ENCODE measurements around the gene MPIG6B.
A peak's percentile ranks its signal among the peaks of the same experiment; 100 is the strongest.

Gene MPIG6B

DNA sequence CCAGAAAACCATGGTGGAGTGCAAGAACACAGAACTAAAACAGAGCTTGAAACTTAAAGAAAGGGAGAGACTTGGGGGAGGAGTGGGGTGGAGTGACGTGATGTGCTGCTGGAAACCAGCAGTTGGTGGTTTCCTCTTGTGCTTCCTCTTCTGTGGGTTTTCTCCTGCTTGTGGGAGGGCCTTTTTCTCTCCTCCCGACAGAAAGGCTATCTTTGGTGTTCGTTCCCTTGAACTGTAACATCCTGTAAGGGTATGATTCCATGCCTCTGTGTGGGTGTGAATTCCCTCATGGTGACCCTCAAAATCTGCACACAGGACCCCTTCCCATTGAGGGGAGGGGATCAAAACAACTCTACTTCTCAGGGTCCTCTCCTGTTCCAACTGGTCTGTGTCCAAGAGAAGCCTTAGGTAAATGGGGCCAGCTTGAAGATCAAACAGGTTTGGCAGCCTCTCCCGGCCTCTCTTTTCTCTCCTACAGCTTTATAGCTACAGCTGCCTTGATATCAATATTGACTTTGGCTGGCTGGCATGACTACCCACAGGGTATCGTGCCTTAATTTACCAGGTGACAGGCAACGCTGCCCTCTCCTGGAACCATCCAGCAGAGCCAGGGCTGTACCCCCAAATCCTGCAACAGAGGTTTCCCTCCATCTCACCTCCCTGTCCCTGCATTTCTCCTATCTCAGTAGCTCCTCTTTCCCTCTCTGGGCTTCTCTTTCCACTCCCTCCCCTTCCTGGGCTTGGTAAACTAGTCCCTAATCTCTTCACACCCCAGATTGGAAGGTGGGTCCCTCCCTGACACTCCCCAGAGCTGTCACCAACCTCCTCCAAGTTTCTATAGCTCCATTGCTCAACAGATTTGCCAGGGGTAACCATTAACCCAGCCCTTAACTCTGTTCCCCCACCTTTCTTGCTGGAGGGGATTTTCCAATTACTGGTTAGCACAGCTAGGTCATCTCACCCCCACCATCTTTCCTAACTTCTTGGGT is 15.1 kb downstream of the MPIG6B start:
- peak; percentile 89 for DNase-seq (ENCODE audit: low spot score)

DNA sequence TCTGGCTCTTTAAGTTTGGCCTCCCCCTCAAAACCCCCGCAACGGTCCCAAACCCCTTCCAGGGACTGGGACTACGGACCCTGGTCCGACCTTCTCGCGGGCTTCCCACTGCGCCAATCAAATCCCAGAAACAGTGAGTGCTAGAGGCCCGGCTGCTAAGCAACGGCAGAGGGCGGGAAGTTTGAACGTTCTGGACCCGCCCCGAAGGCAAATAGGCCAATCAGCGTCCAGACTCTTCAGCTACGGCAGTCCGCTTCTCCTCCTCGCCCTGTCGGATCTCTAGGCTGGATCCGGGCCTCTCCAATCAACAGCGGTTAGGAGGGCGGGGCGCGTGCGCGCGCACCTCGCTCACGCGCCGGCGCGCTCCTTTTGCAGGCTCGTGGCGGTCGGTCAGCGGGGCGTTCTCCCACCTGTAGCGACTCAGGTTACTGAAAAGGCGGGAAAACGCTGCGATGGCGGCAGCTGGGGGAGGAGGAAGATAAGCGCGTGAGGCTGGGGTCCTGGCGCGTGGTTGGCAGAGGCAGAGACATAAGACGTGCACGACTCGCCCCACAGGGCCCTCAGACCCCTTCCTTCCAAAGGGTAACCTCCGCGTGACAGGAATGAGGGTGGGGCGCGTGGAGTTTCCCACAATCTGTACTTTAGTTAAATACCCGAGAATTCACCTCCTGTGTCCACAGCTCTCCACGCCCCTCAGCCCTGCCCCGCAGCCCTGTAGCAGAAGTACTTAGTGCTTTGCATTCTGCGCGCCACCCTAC is 16.6 kb downstream of the MPIG6B start, which contains the start of gene MSH5:
MSH5 (plus strand) TSS at position 367 of the 758 bp plus-strand sequence. CDS start 462 bp downstream, outside the sequence.
- DNase-seq (ENCODE audit: low spot score), result peak; percentile 99

DNA sequence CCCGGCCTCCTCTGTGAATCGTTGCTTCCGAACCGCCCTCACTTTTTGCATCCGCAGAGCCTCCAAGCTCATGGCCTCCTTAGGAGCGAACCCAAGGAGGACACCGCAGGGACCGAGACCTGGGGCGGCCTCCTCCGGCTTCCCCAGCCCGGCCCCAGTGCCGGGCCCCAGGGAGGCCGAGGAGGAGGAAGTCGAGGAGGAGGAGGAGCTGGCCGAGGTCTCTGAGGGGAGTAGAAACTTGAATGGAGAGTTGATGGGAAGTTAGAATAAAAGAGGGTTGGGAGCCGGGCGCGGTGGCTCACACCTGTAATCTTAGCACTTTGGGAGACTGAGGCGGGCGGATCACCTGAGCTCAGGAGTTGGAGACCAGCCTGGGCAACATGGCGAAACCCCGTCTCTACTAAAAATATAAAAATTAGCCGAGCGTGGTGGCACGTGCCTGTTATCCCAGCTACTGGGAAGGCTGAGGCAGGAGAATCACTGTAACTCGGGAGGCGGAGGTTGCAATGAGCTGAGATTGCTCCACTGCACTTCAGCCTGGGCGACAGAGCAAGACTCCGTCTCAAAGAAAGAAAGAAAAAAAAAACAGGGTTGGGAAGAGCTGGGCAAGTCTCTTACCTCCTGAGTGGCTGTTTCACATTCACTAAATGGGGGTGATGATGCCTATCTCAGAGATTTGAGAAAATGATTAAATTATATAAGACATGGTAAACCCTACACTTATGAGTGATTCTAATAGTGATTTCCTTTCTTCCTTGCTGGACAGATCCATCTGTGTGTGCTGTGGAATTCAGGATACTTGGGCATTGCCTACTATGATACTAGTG is 17.4 kb downstream of the MPIG6B start:
- peak; percentile 76 for DNase-seq (ENCODE audit: low spot score)

DNA sequence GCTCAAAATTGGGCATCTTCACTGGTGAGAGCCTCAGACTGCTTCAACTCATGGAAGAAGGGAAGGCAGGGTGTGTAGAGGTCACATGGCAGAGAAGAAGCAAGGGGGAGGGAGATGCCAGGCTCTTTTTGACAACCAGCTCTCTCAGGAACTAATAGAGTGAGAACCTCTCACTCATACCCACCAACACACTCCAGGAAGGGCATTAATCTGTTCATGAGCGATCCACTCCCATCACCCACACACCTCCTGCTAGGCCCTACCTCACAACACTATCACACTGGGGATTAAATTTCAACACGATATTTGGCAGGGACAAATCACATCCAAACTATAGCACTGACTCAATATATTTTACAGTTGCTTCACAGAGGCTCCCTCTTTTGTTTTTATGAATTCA is 18.6 kb downstream of the MPIG6B start:
- no peak for DNase-seq (ENCODE audit: low spot score)

DNA sequence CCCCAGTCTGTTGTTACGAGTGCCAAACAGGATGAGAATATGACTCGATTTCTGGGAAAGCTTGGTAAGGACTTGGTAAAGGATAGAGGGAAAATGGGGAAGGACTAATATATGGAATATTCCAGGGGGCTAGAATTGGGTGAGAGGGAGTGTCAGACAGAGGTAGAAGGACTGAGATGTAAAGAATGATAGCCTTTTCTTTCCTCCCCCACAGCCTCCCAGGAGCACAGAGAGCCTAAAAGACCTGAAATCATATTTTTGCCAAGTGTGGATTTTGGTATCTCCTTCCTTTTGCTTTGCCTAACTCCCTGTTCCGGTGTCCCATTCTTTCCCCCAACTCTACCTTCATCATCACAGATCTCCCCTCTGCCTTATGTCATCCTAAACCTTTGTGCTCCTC is 19.7 kb downstream of the MPIG6B start:
- DNase-seq (ENCODE audit: low spot score), result no peak

DNA sequence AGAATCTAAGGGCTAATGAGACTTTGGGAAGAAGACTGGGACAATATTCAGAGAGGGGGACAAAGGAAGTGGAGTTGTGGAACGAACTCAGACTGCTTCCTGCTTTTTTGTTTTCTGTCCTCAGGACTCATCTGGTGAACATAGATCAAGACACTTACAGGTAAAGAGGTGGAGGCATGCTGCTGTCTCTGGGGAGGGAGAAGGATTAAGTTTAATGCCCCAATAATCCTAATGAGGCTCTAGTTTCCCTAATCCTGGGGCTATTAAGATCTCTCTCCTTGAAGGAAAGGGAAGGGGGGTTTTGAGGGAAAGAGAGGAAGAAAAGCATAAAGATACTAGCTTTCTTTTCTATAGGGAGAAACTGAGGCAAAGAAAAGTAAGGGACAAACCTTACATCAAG is 21.2 kb downstream of the MPIG6B start:
- DNase-seq (ENCODE audit: low spot score), result no peak

DNA sequence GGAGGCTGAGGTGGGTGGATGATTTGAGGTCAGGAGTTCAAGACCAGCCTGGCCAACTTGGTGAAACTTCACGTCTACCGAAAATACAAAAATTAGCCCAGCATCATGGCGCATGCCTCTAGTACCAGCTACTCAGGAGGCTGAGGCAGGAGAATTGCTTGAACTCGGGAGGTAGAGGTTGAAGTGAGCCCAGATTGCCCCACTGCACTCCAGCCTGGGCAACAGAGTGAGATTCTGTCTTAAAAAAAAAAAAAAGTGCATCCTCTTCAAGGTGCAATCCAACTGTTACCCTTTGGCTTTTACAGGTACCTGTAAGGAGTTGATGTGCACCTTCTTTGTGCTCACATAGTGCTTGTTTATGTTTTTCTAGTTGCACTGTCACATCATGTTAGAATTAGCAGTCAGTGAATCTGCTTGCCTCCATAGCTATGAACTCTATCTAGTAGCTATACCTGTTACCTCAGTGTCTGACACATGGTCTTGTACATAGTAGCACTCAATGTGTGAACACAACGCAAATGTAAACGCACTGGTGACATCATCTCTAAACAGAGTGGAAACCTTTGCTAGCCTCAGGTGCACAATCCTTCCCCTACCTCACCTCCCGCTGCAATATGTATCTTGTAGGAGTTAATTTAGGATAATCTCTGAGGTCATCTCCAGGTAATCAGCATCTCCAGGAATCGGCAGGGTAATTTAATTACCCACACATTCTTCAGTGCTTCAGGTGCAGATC is 26.3 kb downstream of the MPIG6B start:
- no peak for DNase-seq (ENCODE audit: low spot score)

DNA sequence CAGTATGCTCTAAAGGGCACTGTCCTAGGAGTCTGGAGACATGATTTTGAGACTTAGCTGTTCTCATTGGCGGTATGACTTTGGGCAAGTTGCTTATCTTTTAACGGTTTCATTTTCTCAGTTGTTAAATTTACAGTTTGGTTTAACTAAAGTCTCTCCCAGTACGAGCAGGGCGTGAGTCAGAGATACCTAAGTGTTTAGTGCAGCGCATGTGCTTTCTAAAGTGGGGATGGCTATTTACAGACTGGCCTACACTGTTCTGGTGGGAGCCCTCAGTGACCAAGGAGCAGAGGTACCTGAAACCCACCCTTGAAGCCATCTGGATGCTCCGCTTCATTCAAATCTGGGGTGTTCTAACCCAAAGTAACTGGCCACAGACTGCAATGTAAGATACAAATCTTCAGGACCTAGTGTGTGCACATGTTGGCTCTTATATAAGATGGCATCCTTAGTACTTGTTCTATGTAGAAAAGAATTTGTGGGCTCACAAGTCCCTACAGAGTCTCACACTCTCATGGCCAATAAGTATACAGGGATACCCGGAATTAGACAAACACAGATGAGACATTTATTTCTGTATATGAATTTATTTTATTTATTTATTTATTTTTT is 27.3 kb downstream of the MPIG6B start:
- DNase-seq (ENCODE audit: low spot score), result no peak

DNA sequence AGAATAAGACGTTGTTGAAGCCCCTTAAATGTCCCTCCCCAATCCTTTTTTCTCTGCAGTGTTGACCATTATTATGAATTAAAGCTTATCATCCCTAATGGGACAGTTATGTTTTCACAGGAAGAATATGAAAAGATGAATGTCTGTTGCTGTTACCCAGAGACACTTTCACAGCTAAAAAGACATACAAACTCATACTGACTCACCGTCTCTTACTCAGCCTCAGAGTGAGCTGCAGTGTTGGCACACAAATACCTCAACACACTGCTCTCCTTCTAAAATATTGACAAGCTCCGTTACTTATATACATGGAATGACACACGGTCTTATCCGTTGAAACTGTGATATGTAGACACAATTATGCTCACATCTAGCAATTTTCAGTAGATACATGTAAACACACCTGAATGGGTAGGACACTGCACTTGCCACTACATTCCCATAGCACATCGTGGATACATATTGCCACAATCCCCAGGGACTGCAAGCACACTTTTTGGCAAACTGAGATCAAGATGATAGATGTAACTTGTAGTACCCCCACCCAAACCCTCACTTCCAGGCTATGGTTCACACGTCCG is 29.7 kb downstream of the MPIG6B start:
- no peak for DNase-seq (ENCODE audit: low spot score)

DNA sequence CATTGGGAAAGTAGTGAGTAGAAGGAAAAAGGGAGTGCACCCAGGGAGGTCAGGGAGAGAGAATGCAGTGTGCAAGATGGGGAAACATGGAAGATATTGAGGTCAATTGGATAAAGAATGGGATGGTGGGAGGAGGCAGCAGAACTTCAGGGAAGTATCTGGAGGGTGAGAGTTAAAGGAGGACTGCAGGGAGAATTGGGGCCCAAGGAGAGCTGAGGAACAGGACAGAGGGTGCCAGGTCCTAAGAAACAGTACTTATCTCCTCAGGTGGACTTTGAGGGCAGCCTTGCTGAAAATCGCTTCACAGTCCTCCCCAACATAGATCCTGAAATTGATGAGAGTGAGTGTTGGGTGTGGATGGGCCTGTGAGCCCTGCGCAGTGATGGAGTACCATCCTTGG is 35.1 kb downstream of the MPIG6B start:
- DNase-seq (ENCODE audit: low spot score), result no peak

DNA sequence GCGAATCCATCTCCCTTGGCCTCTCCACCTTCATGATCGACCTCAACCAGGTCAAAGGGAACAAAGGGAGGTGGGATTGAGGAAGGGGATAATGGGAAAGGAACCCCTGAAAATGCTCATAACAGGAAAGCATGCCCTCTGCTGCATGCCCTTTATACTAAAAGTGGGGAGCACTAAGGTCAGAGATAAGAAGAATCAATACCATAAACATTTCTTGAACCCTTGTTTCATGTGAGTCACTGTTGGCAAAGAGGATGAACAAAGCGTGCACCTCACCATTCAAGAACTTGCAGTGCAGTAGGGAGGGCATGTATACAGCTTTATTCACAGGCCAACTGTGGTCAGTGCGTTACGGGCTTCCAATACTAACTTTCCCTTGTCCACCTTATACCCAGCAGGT is 37.6 kb downstream of the MPIG6B start:
- no peak for DNase-seq (ENCODE audit: low spot score)

DNA sequence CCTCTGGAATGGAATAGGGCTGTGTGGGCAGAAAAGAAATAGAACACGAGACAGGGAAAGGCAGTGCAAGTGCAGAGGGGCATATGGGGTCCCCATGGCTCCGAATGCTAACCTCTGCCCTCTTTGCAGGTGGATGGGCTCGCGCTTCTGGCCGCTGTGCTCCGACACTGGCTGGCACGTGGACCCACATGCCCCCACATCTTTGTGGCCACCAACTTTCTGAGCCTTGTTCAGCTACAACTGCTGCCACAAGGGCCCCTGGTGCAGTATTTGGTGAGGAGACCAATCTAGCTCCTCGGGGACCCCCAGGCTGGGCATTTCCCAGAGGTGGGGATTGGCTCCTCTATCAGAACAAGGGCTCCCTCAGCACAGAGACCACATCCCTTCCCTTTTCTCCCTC is 38.2 kb downstream of the MPIG6B start:
- no peak for DNase-seq (ENCODE audit: low spot score)

DNA sequence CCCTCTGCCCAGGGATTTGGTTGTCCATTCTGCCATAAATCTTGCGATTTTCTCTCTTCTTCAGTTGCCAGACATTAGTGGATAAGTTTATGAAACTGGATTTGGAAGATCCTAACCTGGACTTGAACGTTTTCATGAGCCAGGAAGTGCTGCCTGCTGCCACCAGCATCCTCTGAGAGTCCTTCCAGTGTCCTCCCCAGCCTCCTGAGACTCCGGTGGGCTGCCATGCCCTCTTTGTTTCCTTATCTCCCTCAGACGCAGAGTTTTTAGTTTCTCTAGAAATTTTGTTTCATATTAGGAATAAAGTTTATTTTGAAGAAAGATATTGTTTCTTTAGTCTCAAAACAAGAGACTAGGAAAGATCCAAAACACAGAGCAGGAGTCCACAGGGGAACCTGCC is 39.2 kb downstream of the MPIG6B start, which contains the start of gene SAPCD1:
SAPCD1 (plus strand) TSS at position 301 of the 400 bp plus-strand sequence. CDS start 399 bp downstream, outside the sequence.
- DNase-seq (ENCODE audit: low spot score), result no peak

DNA sequence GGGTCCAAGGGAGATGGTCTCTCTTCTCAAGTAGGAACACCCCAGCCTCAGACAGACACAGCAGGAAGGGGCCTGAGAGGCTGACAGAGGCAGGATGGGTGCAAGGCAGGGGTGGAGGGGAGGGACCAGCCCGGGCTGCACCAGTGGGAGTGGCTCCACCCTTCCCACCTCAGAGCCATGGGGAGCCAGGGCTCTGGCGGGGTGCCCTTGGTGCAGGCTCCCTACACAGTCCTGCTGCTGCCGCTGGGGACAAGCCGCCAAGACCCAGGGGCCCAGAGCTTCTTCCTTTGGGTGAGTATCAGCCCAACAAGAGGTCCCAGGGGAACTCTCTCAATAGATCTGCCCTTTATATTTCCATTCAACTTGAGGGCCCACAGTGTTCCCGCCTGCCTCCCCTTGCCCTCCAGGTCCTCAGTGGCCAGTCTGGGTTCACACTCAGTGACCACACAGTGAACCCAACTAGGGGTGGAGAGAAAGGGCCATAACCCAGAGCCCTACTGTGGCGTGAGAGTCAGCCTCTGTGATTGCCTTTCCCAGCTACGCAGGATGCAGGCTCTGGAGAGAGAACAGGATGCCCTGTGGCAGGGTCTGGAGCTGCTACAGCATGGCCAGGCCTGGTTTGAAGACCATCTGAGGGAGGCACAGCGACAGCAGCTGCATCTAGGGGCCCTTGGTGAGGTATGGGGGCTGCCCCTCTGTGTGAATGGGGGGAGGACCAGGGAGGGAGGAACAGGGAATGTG is 39.9 kb downstream of the MPIG6B start:
- no peak for DNase-seq (ENCODE audit: low spot score)

DNA sequence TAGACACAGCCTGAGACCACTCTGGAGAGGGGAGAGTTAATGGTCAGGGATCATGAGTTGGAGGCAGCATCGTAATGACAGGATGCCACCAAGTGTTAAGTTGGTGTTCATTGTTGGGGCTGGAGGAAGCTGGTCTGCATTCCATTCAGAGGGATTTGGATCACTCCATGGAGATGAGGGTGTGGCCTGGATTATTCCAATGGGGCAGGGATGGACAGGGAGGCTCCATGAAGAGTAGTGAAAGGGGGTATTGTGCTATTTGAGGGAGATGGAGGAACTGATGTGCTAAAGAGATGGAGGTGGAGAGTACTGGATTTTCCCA is 40.4 kb downstream of the MPIG6B start:
- no peak for DNase-seq (ENCODE audit: low spot score)

DNA sequence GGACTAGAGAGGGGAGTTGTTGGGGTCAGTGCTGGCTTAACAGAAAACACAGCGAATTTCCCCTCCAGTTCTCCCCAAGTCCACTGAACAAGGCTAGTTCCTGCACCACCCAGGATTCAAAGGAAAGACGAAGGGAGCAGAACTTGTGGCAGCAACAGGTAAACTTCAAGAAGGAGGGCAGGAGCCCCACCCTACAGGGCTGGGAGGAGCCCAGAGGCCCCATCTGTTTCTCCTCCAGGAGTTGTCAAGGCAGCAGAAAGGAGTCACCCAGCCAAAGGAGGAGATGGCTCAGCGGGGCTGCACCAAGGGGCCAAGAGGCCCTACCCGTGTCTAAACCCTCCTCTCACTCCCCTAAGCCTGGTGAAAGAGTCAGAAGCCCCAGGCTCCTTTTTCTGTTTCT is 41.0 kb downstream of the MPIG6B start:
- no peak for DNase-seq (ENCODE audit: low spot score)

DNA sequence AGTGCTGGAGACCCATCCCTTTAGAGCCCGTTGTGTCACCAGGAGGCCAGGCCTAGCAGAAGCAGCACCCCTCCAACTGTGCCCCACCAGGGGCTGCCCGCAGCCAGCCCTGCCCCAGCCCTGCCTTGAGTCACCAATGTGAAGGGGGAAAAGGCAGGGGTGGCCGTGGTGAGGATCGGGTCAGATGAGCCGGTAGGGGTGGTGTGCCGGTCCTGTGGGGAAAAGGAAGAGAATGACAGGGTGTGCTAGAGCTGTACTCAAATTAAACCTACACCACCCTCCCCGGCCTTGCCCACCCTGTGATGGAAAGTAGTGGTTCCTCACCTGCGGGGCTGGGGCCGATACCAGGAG is 42.4 kb downstream of the MPIG6B start:
- DNase-seq (ENCODE audit: low spot score), result no peak

DNA sequence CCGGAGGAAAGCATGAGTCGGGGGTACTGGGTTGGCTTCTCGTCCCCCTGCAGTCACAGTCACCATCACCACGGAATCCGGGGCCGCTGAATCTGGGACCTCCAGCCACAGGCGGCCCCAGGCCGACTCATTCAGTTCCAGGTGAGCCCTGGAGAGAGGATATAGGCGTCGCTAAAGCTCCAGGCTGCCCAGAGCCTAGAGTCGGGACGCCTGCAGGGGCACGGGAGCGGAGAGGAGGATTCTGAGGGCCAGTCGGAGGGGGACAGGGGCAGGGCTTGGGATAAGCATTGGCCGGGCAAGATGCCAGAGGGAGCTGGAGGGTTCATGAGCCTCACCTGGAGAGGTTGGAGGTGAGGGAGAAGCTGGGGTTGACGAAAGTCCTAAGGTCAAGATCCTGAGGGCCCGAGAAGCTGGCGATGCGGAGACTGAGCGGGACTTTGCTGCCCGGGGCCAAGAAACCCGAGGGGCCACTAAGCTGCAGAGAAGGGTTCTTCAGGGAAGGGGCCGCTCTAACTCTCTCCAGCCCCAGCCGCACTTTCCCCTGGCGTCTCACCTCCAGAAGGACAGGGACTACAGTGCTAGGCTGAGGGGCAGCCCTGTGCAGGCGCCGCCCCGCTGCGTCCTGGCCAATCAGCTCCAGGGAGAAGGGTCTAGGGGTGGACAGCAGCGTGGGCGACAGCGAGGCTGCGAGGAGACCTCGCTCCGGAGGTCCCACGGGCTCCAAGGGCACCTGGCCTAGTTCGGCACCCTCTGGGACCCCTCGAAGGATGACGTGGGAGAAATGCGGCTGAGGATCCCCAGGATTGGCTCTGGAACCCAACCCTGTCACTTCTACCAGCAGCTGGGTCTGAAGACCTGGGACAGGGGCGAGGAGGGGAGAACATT is 43.0 kb downstream of the MPIG6B start:
- DNase-seq (ENCODE audit: low spot score), result no peak

DNA sequence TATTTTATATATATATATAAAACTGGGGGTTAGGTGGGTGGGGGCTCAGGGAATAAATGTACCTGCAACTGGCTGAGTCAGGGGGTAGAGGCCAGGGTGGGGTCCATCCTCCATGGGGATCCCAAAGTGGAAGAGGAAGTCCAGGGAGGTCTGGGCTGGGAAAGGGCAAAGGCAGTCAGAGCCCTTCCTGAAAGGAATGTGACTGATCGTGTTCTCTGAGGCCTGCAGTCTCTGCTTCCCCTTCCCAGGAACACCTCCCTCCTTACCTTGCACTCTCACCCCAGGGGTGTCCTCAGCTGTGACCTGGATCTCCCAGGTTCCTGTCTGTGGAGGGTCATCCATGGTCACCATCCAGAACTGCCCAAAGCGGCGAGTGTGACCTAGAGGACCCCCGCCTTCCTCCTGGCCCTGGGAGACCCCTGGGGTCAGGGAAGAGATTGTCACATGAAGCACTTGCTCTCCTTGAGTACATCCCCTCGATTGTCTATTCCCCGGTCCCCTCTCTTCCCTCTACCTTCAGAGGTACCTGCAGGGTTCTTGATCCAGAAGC is 44.0 kb downstream of the MPIG6B start:
- DNase-seq (ENCODE audit: low spot score), result no peak

All from NAMALWA (cell line).